ENCODE measurements around the gene LFNG.
"Not testable (repeated sequence)": the region's sequence is repeated elsewhere in the genome, so short reads cannot be mapped to it uniquely, and the experiment has no call there.

Gene LFNG

GRCh38 chr7:2551418-2551817, 31.8 kb downstream of the LFNG start:
- no peak for DNase-seq

GRCh38 chr7:2553108-2553507, 33.5 kb downstream of the LFNG start:
- DNase-seq = no peak

GRCh38 chr7:2553831-2554581, 34.4 kb downstream of the LFNG start:
- DNase-seq = no peak

GRCh38 chr7:2554661-2555111, 35.1 kb downstream of the LFNG start:
- no peak for DNase-seq

- DNase-seq = peak; percentile 69
These were observed 35.8 kb downstream of the LFNG start, which contains the start of gene BRAT1 for GRCh38 chr7:2555121-2556052. Gene BRAT1 (minus strand): TSS chr7:2555524. CDS start chr7:2554431, 1,093 bp downstream.

- peak; percentile 61 for DNase-seq
These were observed 39.2 kb downstream of the LFNG start, which contains the start of gene IQCE for GRCh38 chr7:2558629-2559282. Gene IQCE (plus strand): TSS chr7:2558979. CDS start chr7:2559182, 203 bp downstream.

- no peak for DNase-seq
These were observed 39.8 kb downstream of the LFNG start for GRCh38 chr7:2559283-2559950.

- not testable (repeated sequence) for DNase-seq
These were observed 44.4 kb downstream of the LFNG start for GRCh38 chr7:2563955-2564354.

- no peak for DNase-seq
These were observed 45.5 kb downstream of the LFNG start for GRCh38 chr7:2564970-2565540.

- no peak for DNase-seq
These were observed 46.8 kb downstream of the LFNG start for GRCh38 chr7:2566348-2566889.

- DNase-seq = no peak
These were observed 47.5 kb downstream of the LFNG start for GRCh38 chr7:2566890-2567678.

GRCh38 chr7:2567679-2568278, 48.2 kb downstream of the LFNG start:
- no peak for DNase-seq

- DNase-seq = no peak
These were observed 49.1 kb downstream of the LFNG start for GRCh38 chr7:2568521-2569223.

GRCh38 chr7:2569421-2569820, 49.8 kb downstream of the LFNG start:
- DNase-seq = no peak

- DNase-seq = no peak
These were observed 50.4 kb downstream of the LFNG start for GRCh38 chr7:2570021-2570420.

GRCh38 chr7:2571409-2571808, 51.8 kb downstream of the LFNG start:
- no peak for DNase-seq

- DNase-seq = no peak
These were observed 52.7 kb downstream of the LFNG start for GRCh38 chr7:2572101-2572842.

- DNase-seq = no peak
These were observed 54.2 kb downstream of the LFNG start for GRCh38 chr7:2573761-2574160.
